ENCODE results near the gene MRPS17. TPM values are rescaled to one million over a fixed set of nuclear protein-coding genes. Genes with fewer than 3 reads are reported as not detected.

MRPS17 gene
- total and polyA plus RNA-seq, 2 of the 4 experiments (the other 2 are of a cell fraction), result 9.9 to 15.2 TPM

GRCh38 chr7:55983537-55983936 is 31.9 kb downstream of the MRPS17 start:
- Histone ChIP-seq H3K4me1 (ENCODE audit: control insufficient read depth, insufficient read depth, low read length) (no peaks in the 10 kb centered on the region), H3K14ac (replicated peaks; ENCODE audit: low read depth, low read length) (no peak overlapping the region), H3K4ac (ENCODE audit: low read depth, low read length) (no peak overlapping the region), H2AFZ (replicated peaks; ENCODE audit: low read length, poor library complexity) (no peak overlapping the region), H3K36me3 (ENCODE audit: control insufficient read depth, insufficient read depth, low read length) (peaks cover 46% of the 10 kb centered on the region), H3K56ac (ENCODE audit: extremely low read depth, insufficient read depth, low read length) (no peak overlapping the region), H2BK15ac (ENCODE audit: low read depth, low read length) (no peak overlapping the region), H4K8ac (ENCODE audit: low read depth in 2 of 2, low read length in 2 of 2) (no peak overlapping the region), H2BK120ac (ENCODE audit: low read depth, low read length) (no peak overlapping the region), H3K4me2 (ENCODE audit: low read depth, low read length) (no peak overlapping the region), H3K4me3 (ENCODE audit: insufficient read depth, low read depth, low read length) (no peak overlapping the region), H4K5ac (ENCODE audit: low read depth, low read length) (no peak overlapping the region), H4K20me1 (ENCODE audit: insufficient read depth, low read length) (peaks cover 3% of the 10 kb centered on the region; the same call in 1 of the 2 replicates), H3K23ac (ENCODE audit: low read depth, low read length) (no peak overlapping the region), H4K91ac (ENCODE audit: insufficient read depth, low read depth, low read length) (no peak overlapping the region), H3K79me1 (ENCODE audit: low read depth in 1 of 2, low read length in 2 of 2) (no peaks in the 10 kb centered on the region), H2BK20ac (ENCODE audit: low read depth, low read length) (no peak overlapping the region), H3K27ac (ENCODE audit: insufficient read depth, low read length) (no peak overlapping the region), H2AK9ac (replicated peaks; ENCODE audit: low read depth, low read length, poor library complexity) (no peak overlapping the region), H3K9me1 (ENCODE audit: insufficient read depth, low read length) (peaks cover 6% of the 10 kb centered on the region; the same call in 1 of the 2 replicates), H3K27me3 (ENCODE audit: control insufficient read depth, insufficient read depth, low read length) (no peaks in the 10 kb centered on the region), H3K18ac (ENCODE audit: low read depth, low read length) (no peak overlapping the region), H3K9me3 (ENCODE audit: control insufficient read depth, insufficient read depth, low read length) (no peaks in the 10 kb centered on the region), H2BK5ac (ENCODE audit: low read depth, low read length, poor library complexity, severe bottlenecking) (no peak overlapping the region), H2AK5ac (ENCODE audit: low read depth, low read length) (no peak overlapping the region), H3K9ac (ENCODE audit: low read depth, low read length) (no peak overlapping the region)
- ChIA-PET POLR2A (ENCODE audit: unreplicated experiment) (no interaction called here), CTCF (interaction anchor here (1.1 kb wide), 1 partner anchor 95 kb away, joined by 3 read pairs; no protein-coding TSS in a partner anchor)
- TF ChIP-seq MXI1 (IDR thresholded peaks at IDR 0.05; ENCODE audit: borderline replicate concordance, low read depth, low read length), result no peak
- no peak for TF ChIP-seq NFE2L2 (IDR thresholded peaks at IDR 0.05; ENCODE audit: low read depth, low read length)
- TF ChIP-seq CTCF (conservative IDR thresholded peaks at IDR 0.05; ENCODE audit: low read depth, low read length), result no peak
- TF ChIP-seq MAZ (IDR thresholded peaks at IDR 0.05; ENCODE audit: borderline replicate concordance, low read depth, low read length), result no peak
- TF ChIP-seq USF2 (IDR thresholded peaks at IDR 0.05; ENCODE audit: low read depth, low read length), result no peak
- no peak for TF ChIP-seq MAFK (IDR thresholded peaks at IDR 0.05; ENCODE audit: low read depth, low read length)
- TF ChIP-seq POLR2A (IDR thresholded peaks at IDR 0.05; ENCODE audit: low read depth, low read length), result no peak
- TF ChIP-seq SMC3 (IDR thresholded peaks at IDR 0.05; ENCODE audit: low read depth, low read length), result no peak
- TF ChIP-seq BHLHE40 (IDR thresholded peaks at IDR 0.05; ENCODE audit: low read depth, low read length), result no peak
- TF ChIP-seq ELK1 (IDR thresholded peaks at IDR 0.05; ENCODE audit: borderline replicate concordance, low read depth, low read length), result no peak
- no peak for TF ChIP-seq FOS (IDR thresholded peaks at IDR 0.05; ENCODE audit: low read depth, low read length)
- TF ChIP-seq CEBPB (IDR thresholded peaks at IDR 0.05; ENCODE audit: low read depth, low read length), result no peak
- TF ChIP-seq RFX5 (IDR thresholded peaks at IDR 0.05; ENCODE audit: low read depth, low read length), result no peak
- no peak for TF ChIP-seq RAD21 (IDR thresholded peaks at IDR 0.05; ENCODE audit: low read length)
- TF ChIP-seq CHD1 (IDR thresholded peaks at IDR 0.05; ENCODE audit: low read depth, low read length), result no peak
- BruUV-seq (replicated peaks), result no TSS peak
- in situ Hi-C loops (cut with MboI; ENCODE audit: low sequenced_read_pairs), result no loop called here
- WGBS, 2 experiments (ENCODE audit: extremely low coverage in 2 of 2, insufficient read length in 1 of 2), result no CpG with 5 or more reads among the region's 3 CpGs
- ATAC-seq (ENCODE audit: low read depth), result no peak
- intact Hi-C loops (cut with micrococcal nuclease), result no loop called here
- no peak for DNase-seq
- dilution Hi-C loops (cut with HindIII; ENCODE audit: low sequenced_read_pairs, unreplicated experiment), result no loop called here
